Left colon (tissue), 2 donors: Measurements from ENCODE around the gene RNF214. TPM values are rescaled to one million over a fixed set of nuclear protein-coding genes. Genes with fewer than 3 reads are reported as not detected.
A peak's percentile ranks its signal among the peaks of the same experiment; 100 is the strongest.
"Not testable (repeated sequence)": the region's sequence is repeated elsewhere in the genome, so short reads cannot be mapped to it uniquely, and the experiment has no call there.

Experiments
- ATAC-seq: fragments of 200-7000 bp; cut with Tn5 transposase; one replicate; pipeline ENCODE4 v1.9.1; 2020; ENCODE audit warnings: mild to moderate bottlenecking, moderate library complexity
- DNase-seq, 2 donors: peaks; one replicate each; pipeline ENCODE4 v3.0.0-alpha.2; 2020
- intact Hi-C, 2 donors: fragments of 100-400 bp; cut with DNase I in 1 of 2; cut with micrococcal nuclease in 1 of 2; formaldehyde crosslinking; loops; one replicate each; pipeline versions ENCODE4 v1.11.2 to v1.14.0; 2022; cut with DNase I, micrococcal nuclease
- total RNA-seq, 2 donors: library from RNA; stranded (reverse); fragmentation: NEBNext Ultra II Directional; extraction: Animal tissue kit (Norgen Biotek cat#: 25700); gene quantifications; one replicate each; pipeline ENCODE4 v1.2.1, GENCODE V29; 2021
- donor health status: DM: no; HTN: no; CAD: no.
- donor health status: DM: yes; HTN: yes; CAD: no.

Gene RNF214
- total RNA-seq, 2 donors from 2014 or later, result 17.4 to 17.8 TPM

DNA sequence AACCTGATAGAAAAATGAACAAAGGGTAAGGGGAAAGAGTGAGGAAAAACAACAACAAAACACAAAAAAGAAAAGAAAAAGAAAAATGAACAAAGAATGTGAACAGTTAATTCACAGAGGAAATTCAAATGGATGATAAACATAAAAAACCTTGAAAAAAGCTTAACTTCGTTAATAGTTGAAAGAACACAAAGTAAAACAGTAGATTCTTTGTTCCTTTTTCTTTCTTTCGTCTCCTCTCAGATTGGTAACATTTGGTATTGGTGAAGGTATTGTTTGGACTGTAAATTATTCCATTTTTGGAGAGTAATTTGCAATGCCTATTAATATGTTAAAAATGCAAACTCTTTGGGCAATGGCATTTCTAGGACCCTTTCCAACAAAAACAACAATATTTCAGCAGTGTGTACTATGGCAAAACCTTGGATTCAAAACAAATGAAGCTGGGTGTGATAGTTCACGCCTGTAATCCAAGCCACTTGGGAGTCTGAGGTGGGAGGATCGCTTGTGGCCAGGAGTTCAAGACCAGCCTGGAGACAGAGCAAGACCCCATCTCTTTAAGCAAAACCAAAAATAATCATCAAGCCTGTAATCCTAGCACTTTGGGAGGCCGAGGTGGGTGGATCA lies 86.9 kb downstream of the RNF214 start:
- DNase-seq, result no peak
- ATAC-seq, result no peak
- intact Hi-C loops, result no loop called here

- ATAC-seq, intact Hi-C loops, DNase-seq: not testable (repeated sequence)
Measured at GRCh38 chr11:117327255-117327566, 94.7 kb downstream of the RNF214 start.

GRCh38 chr11:117327567-117328374 lies 95.3 kb downstream of the RNF214 start, which contains the start of gene CEP164:
Gene CEP164, plus strand, starts transcription at chr11:117327854. Its CDS starts 10,733 bp downstream, at chr11:117338587.
- peak; percentile 98 for ATAC-seq
- intact Hi-C loops, result no loop called here
- peak; percentile 97 for DNase-seq

DNA sequence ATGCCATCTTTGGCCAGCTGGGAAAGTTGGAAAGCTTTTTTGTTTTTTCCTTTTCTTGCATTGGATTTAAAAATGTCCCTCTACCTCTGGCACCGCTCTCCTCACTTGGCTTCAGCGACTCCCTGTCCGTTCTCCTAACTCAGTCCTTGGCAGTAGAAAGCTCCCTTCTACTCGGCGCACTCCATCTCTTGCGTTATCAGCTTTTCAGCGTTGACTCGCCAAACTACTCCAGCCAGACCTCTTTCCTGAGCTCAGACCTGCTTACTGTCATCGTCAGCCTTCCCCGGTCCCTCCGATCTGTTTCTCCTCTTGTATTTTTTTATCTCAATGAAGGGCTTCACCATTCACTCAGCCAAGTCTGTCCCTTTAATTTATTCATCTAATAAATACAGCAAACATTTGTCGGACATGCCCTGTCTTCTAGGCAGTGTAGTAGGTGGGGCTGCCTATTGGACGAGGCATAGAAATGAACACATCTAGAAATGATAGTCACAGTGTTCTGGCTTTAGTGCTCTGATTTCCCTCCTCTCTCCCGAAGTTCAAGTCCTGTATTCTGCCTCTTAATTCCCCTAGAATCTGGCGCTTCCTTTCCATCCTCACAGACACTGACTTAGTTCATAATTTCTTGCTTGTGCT lies 96.0 kb downstream of the RNF214 start:
- intact Hi-C loops, result no loop called here

DNA sequence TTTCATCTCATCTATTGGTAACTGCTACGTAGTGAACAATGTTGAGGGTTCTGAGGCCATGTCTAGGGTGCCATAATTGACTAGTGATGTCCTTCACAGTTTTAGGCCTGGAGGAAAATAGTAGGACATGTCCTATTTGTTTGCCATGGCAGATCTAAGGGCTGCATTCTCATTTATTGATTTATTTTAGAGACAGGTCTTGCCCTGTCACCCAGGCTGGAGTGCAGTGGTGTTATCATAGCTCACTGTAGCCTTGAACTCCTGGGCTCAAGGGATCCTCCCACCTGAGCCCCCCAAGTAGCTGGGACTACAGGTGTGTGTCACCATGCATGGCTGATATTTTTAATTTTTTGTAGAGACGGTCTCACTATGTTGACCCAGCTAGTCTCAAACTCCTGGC lies 100.4 kb downstream of the RNF214 start:
- intact Hi-C loops, result no loop called here
- ATAC-seq (no peak), DNase-seq (no peak)

More for the DNA sequence above, 96.0 kb downstream of the RNF214 start:
- ATAC-seq (peak; percentile 40), DNase-seq (no peak)

DNA sequence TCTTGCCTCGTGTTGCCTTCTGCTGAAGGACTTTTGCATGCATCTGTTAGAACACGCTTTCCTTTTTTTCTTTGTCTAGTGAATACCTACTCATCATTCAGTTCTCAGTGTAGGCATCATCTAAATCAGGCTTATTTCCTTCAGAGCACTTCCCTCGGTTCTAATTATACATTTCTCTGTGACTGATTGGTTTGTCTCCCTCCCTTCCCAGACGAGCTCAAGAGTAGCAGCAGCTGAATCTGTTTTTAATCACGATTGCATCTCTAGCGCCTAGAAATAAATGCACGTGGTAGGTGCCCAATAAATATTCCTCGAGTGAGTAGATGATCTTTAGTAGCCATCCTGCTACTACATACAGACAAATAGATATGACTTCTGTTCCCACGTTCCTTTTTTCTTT lies 101.4 kb downstream of the RNF214 start:
- ATAC-seq, result no peak
- DNase-seq, result no peak
- intact Hi-C loops, result no loop called here

- ATAC-seq (no peak), DNase-seq (no peak)
- intact Hi-C loops, result no loop called here
Measured at GRCh38 chr11:117334896-117335295, 102.4 kb downstream of the RNF214 start.

DNA sequence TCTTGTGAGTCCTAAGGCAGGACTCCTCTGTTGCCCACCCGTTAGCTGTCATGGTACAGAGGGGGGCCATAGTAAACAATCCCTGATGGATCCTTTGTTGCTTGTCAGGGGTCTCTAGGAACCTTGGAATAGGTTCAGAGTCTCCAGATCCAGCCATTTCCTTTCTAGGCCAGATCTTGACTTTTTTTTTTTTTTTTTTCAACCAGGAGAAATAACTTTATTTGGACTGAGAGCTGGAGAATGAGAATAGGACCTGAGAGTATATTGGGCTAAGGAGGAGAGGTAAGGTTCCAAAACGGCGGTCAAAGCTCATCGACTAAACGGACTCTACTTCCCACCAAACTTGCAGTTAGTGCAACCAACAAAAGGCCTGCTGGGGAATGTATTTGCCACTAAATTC lies 102.9 kb downstream of the RNF214 start:
- intact Hi-C loops, result no loop called here
- DNase-seq (no peak), ATAC-seq (no peak)

Other genes with a start within 250 kb of the RNF214 start
- 10 to 100 TPM; 35.3 to 39.0 TPM for gene SIK3, start 134.2 kb upstream of the RNF214 start, total RNA-seq
- 10 to 100 TPM; 74.0 to 75.5 TPM for gene PAFAH1B2, start 88.4 kb upstream of the RNF214 start, total RNA-seq
- 10 to 100 TPM; 70.9 to 79.1 TPM for gene SIDT2, start 53.9 kb upstream of the RNF214 start, total RNA-seq
- gene TAGLN, start 33.3 kb upstream of the RNF214 start, total RNA-seq, result 100 to 1,000 TPM in 1 of 2 donors, 10 to 100 TPM in 1; 64.6 to 747 TPM
- gene PCSK7, start 598 bp upstream of the RNF214 start, total RNA-seq, result 100 to 1,000 TPM; 153 to 232 TPM
- gene BACE1-AS, start 58.7 kb downstream of the RNF214 start, total RNA-seq, result 1 to 10 TPM; 5.5 to 5.9 TPM
- gene BACE1, start 83.6 kb downstream of the RNF214 start, total RNA-seq, result 10 to 100 TPM in 1 of 2 donors, 1 to 10 TPM in 1; 8.8 to 11.1 TPM
- gene CEP164, start 95.2 kb downstream of the RNF214 start, total RNA-seq, result 10 to 100 TPM; 14.2 to 14.9 TPM